ENCODE data around the gene TRIM16. TPM values are rescaled to one million over a fixed set of nuclear protein-coding genes. Genes with fewer than 3 reads are reported as not detected.
"Not testable (repeated sequence)": the region's sequence is repeated elsewhere in the genome, so short reads cannot be mapped to it uniquely, and the experiment has no call there.

TRIM16 gene
- total RNA-seq, 2 donors from 2014 or later: 19.7 to 72.2 TPM

- Histone ChIP-seq H3K4me3 (no peak overlapping the region), H3K4me1 (replicated peaks) (no peaks in the 10 kb centered on the region), H3K27me3 (replicated peaks; ENCODE audit: insufficient read depth) (no peaks in the 10 kb centered on the region), H3K9me3 (no peaks in the 10 kb centered on the region), H3K27ac (no peak overlapping the region), H3K36me3 (no peaks in the 10 kb centered on the region)
- no peak for TF ChIP-seq POLR2A (IDR thresholded peaks at IDR 0.05)
- TF ChIP-seq, protein P1, sequence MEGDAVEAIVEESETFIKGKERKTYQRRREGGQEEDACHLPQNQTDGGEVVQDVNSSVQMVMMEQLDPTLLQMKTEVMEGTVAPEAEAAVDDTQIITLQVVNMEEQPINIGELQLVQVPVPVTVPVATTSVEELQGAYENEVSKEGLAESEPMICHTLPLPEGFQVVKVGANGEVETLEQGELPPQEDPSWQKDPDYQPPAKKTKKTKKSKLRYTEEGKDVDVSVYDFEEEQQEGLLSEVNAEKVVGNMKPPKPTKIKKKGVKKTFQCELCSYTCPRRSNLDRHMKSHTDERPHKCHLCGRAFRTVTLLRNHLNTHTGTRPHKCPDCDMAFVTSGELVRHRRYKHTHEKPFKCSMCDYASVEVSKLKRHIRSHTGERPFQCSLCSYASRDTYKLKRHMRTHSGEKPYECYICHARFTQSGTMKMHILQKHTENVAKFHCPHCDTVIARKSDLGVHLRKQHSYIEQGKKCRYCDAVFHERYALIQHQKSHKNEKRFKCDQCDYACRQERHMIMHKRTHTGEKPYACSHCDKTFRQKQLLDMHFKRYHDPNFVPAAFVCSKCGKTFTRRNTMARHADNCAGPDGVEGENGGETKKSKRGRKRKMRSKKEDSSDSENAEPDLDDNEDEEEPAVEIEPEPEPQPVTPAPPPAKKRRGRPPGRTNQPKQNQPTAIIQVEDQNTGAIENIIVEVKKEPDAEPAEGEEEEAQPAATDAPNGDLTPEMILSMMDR (IDR thresholded peaks at IDR 0.05): no peak
- no peak for TF ChIP-seq POLR2AphosphoS5 (IDR thresholded peaks at IDR 0.05)
- intact Hi-C loops (cut with DNase I): no loop called here
- no peak for DNase-seq (ENCODE audit: low spot score)
- WGBS: 91% methylated on average over 3 of the region's 3 CpGs
These were observed 25.8 kb downstream of the TRIM16 start for GRCh38 chr17:15658296-15658695.

GRCh38 chr17:15657868-15658267, 26.2 kb downstream of the TRIM16 start:
- TF ChIP-seq POLR2AphosphoS5 (IDR thresholded peaks at IDR 0.05): no peak
- TF ChIP-seq POLR2A (IDR thresholded peaks at IDR 0.05): no peak
- TF ChIP-seq, protein P1 (IDR thresholded peaks at IDR 0.05): no peak
- Histone ChIP-seq H3K9me3 (no peaks in the 10 kb centered on the region), H3K4me3 (no peak overlapping the region), H3K36me3 (no peaks in the 10 kb centered on the region), H3K4me1 (replicated peaks) (no peaks in the 10 kb centered on the region), H3K27ac (no peak overlapping the region), H3K27me3 (replicated peaks; ENCODE audit: insufficient read depth) (no peaks in the 10 kb centered on the region)
- intact Hi-C loops (cut with DNase I): no loop called here
- DNase-seq (ENCODE audit: low spot score): no peak

- intact Hi-C loops (cut with DNase I): no loop called here
- Histone ChIP-seq H3K9me3 (no peaks in the 10 kb centered on the region), H3K27me3 (replicated peaks; ENCODE audit: insufficient read depth) (no peaks in the 10 kb centered on the region), H3K36me3 (no peaks in the 10 kb centered on the region), H3K4me1 (replicated peaks) (peaks cover 7% of the 10 kb centered on the region), H3K27ac (no peak overlapping the region), H3K4me3 (no peak overlapping the region)
- TF ChIP-seq POLR2AphosphoS5 (IDR thresholded peaks at IDR 0.05): no peak
- no peak for TF ChIP-seq POLR2A (IDR thresholded peaks at IDR 0.05)
- TF ChIP-seq, protein P1 (IDR thresholded peaks at IDR 0.05): no peak
- 52% methylated on average over 3 of the region's 3 CpGs for WGBS
- no peak for DNase-seq (ENCODE audit: low spot score)
These were observed 29.1 kb downstream of the TRIM16 start for GRCh38 chr17:15654886-15655561.

DNA sequence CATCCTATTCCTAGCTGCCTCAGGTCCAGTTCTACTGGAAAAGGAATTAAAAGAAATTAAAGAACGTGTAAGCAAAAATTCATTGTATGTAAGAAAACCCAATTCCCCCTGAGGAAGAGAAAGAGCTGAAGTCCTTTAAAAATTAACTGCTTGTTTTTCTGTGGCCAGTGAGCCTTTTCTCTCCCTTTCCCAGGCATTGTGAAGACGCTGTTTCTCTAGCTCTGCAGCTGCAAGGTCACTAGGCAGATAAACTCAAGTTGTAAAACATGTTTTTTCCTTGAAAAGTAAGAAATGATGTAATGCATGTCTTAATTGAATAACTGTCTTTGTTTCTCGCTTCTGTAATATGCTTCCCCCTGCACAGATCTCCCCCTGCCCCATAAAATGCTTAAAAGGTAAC, 29.7 kb downstream of the TRIM16 start:
- DNase-seq (ENCODE audit: low spot score); H3K36me3 ChIP-seq; H3K4me3 ChIP-seq; intact Hi-C loops (cut with DNase I); H3K9me3 ChIP-seq; H3K27me3 ChIP-seq (replicated peaks; ENCODE audit: insufficient read depth); H3K27ac ChIP-seq; H3K4me1 ChIP-seq (replicated peaks): not testable (repeated sequence)
- WGBS: 66% methylated on average over 3 of the region's 3 CpGs

DNA sequence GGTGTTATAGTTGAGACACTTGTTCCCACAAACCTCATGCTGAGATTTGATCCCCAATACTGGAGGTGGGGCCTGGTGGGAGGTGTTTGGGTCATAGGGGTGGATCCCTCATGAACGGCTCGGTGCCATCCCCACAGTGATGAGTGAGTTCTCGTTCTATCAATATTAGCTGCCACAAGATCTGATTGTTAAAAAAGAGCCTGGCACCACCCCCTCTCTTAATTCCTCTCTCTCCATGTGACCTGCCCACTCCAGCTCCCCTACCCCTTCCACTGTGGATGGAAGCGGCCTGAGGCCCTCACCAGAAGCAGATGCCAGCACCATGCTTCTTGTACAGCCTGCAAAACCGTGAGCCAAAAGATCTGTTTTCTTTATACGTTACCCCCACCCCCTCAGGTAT, 31.2 kb downstream of the TRIM16 start:
- no peaks in the 10 kb centered on the region for H3K36me3 ChIP-seq
- DNase-seq (ENCODE audit: low spot score): no peak
- peaks cover 7% of the 10 kb centered on the region for H3K4me1 ChIP-seq (replicated peaks)
- H3K27me3 ChIP-seq (replicated peaks; ENCODE audit: insufficient read depth): no peaks in the 10 kb centered on the region
- no peak for TF ChIP-seq POLR2A (IDR thresholded peaks at IDR 0.05)
- H3K9me3 ChIP-seq: no peaks in the 10 kb centered on the region
- H3K4me3 ChIP-seq: no peak overlapping the region
- no peak overlapping the region for H3K27ac ChIP-seq
- 72% methylated on average over 6 of the region's 6 CpGs for WGBS
- intact Hi-C loops (cut with DNase I): no loop called here

DNA sequence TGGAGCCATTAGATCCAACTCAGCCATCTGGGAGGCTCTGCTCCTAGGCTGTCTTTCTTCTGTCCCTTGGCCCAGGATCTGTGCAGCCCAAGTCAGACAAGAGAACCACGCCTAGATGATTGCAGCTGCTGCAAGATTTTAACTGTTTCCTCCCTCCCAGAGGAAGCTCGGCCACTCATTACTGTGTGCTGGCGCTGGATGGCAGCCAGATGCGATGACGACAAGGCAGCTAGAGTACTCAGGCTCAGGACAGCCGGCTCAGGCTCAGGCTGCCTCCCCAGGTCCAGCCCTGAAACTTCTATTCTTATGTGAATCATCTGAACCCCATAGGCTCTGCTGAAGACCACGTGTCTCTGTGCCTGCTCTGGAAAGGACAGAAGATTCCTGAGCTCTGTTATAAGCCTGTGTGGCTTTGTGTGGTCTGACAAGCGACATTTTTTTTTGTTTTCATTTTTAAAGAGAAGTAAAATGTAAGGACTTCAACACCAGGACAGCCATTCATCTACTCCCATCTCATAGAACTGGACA, 32.5 kb downstream of the TRIM16 start:
- under 1% methylated on average over 8 of the region's 8 CpGs for WGBS
- intact Hi-C loops (cut with DNase I): no loop called here
- Histone ChIP-seq H3K27ac (peak overlapping the region; percentile 6 to 48), H3K4me1 (replicated peaks) (peaks cover 7% of the 10 kb centered on the region), H3K4me3 (peak overlapping the region; percentile 16 to 20), H3K27me3 (replicated peaks; ENCODE audit: insufficient read depth) (no peaks in the 10 kb centered on the region), H3K9me3 (no peaks in the 10 kb centered on the region), H3K36me3 (no peaks in the 10 kb centered on the region)
- peak; percentile 73 for TF ChIP-seq POLR2AphosphoS5 (IDR thresholded peaks at IDR 0.05)
- peak; percentile 65 for TF ChIP-seq POLR2A (IDR thresholded peaks at IDR 0.05)
- TF ChIP-seq, protein P1 (IDR thresholded peaks at IDR 0.05): no peak
- DNase-seq (ENCODE audit: low spot score): peak; percentile 75
